Kidney capillary endothelial cell (primary cell): ENCODE results near the gene ATXN7.

Experiments used
- DNase-seq: peaks from one replicate; pipeline ENCODE4 v3.0.0-alpha.2; 2018; ENCODE audit warnings: low spot score

Gene ATXN7

DNA sequence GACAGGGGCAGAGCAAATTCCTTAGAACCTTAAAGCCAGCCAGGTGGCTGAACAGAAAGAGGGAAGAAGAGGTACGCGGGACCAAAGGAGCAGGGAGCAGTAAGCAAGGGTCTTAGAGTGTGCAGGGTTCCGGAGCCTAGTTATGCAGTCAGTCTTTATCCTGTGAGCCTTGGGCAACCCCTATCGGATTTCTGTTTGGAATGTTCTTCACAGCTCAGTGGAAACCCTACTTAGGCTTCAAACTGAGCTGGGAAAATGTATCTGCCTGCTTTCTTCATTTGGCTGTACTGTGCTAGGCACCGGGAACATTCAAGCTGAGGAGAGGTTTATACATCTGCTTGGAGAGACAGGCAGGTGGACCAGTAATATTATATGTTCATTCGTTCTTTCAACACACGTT lies 122.5 kb downstream of the ATXN7 start:
- DNase-seq = no peak

DNA sequence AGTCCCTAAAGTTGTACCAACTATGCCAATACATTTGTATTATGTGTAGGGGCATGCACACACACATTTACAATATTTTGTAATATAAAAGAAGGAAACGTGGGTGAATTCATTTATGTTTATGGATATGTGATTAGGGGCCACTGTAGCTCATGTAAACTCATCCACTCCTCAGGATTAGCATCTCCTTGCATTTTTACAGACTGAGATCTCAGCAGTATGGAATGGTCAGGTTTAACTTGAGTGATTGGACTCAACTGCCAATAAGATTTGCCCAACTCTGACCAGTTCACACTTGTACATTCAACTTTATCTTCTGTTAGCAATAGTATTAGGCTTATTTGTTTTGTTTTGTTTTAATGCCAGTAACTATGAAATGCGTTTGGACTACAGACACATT lies 123.2 kb downstream of the ATXN7 start:
- DNase-seq = no peak

GRCh38 chr3:63988943-63989342 lies 125.3 kb downstream of the ATXN7 start:
- DNase-seq = no peak

DNA sequence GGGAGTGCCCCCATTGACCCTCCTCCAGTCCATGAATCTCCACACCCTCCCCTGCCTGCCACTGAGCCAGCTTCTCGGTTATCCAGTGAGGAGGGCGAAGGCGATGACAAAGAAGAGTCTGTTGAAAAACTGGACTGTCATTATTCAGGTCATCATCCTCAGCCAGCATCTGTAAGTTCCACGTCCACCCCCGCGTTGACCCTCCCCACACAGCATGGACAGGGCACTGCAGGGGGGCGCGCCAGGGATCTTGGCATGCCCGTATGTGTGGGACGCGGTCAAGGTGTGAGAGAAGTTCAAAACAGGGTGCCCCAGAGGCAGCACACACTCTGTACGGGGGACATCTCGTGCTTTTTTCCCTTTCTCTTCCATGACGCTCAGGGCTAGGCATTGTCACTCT lies 126.5 kb downstream of the ATXN7 start:
- DNase-seq = no peak

DNA sequence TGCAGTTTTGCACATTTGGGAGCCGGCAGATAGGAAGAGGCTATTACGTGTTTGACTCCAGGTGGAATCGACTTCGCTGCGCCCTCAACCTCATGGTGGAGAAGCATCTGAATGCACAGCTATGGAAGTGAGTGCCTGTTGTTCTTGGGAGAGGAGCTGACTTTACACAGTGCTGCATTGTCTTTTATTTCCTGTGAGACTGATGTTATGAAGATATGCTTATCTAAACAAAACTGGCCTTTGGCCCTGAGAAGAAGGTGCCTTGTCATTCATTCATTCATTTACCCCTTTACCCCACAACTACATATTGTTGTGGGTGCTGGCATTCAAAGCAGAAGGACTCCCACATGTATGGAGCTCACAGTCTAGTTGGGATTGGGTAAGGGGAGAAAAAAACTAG lies 127.1 kb downstream of the ATXN7 start:
- no peak for DNase-seq

DNA sequence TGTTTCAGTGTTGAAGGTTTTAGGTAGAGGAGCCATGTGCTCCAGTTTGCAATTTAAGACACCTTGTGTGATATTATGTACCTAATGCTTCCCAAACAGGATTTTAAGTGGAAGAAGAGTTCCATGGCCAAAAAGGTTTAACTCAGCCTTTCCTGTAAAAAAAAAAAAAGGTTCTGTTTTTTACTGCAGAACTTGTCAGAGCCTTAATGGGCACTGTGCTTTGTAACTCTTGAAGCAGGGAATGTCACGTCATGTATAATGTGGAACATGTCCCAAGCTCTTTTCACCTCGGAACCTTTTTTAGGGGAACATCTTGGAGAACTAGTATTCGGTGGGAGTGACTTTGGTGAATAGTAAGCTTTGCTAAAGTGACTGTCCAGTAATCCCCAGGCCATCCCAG lies 128.0 kb downstream of the ATXN7 start:
- no peak for DNase-seq

- no peak for DNase-seq
Measured at GRCh38 chr3:63992516-63993209, 129.0 kb downstream of the ATXN7 start.

GRCh38 chr3:63993653-63994079 lies 130.0 kb downstream of the ATXN7 start:
- DNase-seq = peak; percentile 70

DNA sequence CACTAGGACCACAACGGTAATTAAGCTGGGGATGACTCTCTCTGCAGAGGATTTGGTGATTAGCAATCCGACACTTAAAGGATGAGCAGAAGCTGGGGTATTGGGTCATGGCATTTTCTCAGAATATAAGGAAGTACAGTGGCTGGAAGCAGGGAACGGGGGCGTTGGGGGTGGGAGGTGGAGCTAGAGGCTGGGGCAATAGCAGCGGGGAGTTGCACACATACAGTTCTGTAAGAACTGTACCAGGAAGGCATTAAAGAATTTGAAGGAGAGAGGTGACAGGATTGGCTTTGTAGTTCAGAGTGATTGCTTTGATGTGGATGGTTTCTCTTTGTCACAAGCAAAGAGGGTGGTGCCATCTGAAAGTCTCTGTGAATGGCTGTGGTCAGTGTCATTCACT lies 131.4 kb downstream of the ATXN7 start:
- DNase-seq = no peak

DNA sequence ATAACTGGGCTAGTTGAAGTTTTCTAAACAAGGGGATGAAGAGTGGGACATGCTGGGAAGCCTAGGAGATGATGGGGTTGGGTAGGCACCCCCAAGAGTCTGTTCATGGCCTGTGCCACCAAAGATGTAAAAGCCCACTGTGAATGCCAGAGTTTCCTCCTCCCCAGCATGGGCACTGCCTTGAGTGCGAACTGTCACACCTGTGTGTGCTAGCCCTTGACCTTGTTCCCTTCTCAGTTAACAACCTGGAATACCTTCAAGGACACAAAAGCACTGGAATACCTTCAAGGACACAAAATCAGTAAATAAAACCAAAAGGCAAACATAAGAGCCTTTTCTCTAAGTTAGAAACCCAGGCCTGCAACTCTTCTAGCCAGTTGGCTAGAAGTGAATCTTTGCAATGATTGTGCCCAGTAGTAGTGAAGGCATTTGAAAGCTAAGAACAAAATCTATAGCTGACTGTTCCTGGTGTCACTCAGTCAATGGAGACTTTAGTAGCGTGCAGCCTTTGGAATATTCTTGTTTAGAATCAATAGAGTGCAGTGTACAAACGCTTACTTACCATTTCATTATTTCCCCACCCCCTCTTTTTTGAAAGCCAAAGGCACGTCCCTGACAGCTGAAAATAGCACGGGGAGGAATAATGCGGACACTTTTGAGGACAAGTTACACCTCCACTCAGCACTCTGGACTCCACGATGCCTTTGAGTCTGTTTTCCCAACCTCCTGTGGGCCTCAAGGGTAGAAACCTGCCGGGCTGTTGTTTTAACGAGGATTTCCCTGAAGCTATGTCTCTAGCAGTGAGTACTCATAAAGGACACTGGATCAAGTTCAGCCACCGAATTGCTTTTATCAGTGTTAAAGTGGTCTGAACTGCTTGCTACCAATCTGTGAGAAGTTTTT lies 135.4 kb downstream of the ATXN7 start:
- no peak for DNase-seq

DNA sequence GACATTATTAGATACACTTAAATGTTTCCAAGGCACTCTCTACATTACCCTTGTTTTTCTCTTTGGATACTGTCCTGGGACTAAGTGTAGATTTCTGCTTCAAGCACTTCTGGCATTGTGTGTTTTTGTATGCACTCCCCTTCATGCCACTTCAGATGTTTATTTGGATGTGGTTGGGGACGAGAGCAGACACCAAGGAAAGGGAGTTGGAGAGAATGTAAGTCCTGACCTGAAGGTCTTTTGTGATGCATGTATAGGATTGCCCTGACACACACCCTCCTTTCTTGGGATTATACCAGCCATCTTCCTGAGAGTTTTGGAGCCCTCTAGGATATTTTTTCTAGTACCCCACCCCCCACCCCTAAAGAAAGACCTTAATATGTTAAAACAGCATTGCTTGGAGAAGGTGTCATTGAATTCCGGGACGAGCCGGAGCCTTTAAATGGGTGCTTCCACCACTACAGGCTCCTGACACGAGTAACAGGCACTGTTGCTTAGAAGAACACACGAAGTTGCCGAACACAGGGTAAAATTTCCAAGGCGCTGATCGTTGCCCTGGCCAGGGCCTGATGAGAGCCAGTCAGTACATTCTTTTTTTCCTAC lies 136.9 kb downstream of the ATXN7 start:
- no peak for DNase-seq

DNA sequence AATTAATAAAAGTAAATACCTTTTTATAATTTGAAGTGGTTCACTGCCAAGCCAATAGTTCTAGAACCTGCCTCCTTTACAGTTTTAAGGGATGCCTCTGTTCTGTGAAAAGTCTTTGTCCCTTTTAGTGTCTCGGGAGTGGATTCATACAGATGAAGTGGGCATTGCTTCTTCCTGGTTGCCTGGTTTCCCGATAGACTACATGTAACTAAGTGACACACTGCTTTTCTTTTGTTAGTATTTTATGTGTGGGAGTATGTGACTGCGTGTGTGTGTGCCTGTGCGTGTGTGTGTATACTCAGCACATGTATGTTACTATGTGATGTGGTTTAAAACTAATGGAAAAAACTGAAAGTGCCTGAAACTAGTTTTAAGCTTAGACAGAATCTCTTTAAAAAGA lies 138.6 kb downstream of the ATXN7 start:
- DNase-seq = no peak

- no peak for DNase-seq
Measured at GRCh38 chr3:64003589-64003988, 139.9 kb downstream of the ATXN7 start.

- DNase-seq = no peak
Measured at GRCh38 chr3:64008017-64008416, 144.3 kb downstream of the ATXN7 start.

DNA sequence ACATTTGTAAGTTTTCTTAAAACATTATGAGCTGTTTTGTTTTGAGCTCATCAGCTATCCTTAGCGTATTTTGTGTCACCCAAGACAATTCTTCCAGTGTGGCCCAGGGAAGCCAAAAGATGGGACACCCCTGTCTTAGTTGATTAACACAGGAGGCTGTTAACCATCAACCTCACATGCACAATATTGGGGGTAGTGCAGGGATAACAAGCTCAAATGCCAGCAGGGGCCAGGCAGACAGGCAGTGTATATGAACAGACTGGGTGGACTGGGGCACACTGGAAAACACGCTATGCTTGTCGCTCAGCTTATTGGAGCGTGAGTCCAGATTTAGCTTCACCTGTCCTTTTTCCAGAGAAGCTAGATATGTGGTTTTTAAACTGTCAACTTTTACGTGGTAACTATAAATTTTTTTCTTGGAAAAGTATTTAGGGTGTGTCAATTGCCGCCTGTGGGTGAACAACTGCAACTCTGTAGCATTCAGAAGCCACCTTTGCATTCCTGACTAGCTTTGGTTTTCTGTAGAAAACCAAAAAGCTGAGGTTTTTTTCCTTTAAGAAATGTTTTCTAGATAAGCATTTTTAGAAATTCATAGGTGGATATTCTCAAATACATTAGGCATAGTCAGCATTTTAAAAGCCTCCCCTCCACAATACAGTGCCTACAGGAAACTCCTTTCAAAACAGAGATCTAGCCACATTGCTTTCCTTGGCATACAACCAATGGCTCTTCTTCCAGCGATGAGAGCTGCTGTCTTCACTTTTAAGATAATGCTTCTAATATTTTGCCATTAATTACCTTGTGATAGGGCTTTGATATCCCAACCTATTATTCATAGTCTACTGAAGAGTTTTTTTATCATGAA lies 145.1 kb downstream of the ATXN7 start:
- no peak for DNase-seq

DNA sequence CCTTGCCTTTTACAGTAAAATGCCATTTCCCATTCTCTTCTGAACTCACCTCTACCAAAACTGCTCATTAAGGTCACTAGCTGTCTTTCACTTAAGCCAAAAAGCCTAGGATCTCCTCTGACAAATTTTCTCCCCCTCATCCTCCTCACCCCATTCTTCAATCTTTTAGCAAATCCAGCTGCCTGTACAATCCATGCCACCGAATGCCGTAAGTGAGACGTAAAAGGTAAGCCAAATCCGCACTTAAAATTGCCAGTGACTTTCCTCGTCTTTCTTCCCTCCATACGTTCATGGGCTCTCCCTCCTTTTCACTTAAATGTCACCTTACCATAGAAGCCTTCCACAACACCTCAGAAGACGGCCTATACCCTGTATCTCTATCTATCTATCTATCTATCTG lies 145.9 kb downstream of the ATXN7 start:
- DNase-seq = no peak

DNA sequence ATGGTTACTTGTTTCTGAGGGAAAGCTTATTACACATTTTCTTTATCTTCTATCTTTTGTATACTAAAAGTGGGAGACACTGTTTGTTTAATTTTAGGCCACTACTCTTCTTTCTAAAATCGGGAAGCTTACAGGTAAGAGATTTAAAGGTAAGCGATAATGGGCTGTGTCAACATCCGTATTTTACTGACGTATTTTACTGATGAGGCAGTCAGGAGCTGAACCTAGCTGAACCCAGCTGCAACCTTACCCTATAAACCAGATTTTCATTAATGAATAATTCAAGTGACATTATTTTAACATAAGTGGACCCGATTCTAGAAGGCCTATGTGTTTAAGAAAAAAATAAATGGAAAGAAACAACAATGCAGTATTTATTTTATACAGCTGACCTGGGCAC lies 146.5 kb downstream of the ATXN7 start:
- DNase-seq = no peak

GRCh38 chr3:64011685-64012084 lies 148.0 kb downstream of the ATXN7 start:
- no peak for DNase-seq

- DNase-seq = no peak
Measured at GRCh38 chr3:64016941-64017620, 153.4 kb downstream of the ATXN7 start.

- DNase-seq = no peak
Measured at GRCh38 chr3:64019271-64019670, 155.6 kb downstream of the ATXN7 start.

GRCh38 chr3:64019879-64020278 lies 156.2 kb downstream of the ATXN7 start:
- DNase-seq = no peak

GRCh38 chr3:64021922-64022321 lies 158.3 kb downstream of the ATXN7 start:
- no peak for DNase-seq
